Measurements from ENCODE around the gene CFAP97.
"Not testable (repeated sequence)": the region's sequence is repeated elsewhere in the genome, so short reads cannot be mapped to it uniquely, and the experiment has no call there.

Gene CFAP97

GRCh38 chr4:185221912-185222311, 18.1 kb upstream of the CFAP97 start:
- no peak for FAIRE-seq

- no peak for FAIRE-seq
These were observed 17.7 kb upstream of the CFAP97 start for GRCh38 chr4:185221491-185221890.

GRCh38 chr4:185219551-185220344, 15.9 kb upstream of the CFAP97 start:
- FAIRE-seq: peak; percentile 18

GRCh38 chr4:185218312-185218711, 14.5 kb upstream of the CFAP97 start:
- FAIRE-seq: no peak

GRCh38 chr4:185217408-185217975, 13.7 kb upstream of the CFAP97 start:
- FAIRE-seq: no peak

GRCh38 chr4:185215261-185215660, 11.5 kb upstream of the CFAP97 start:
- no peak for FAIRE-seq

GRCh38 chr4:185213877-185214276, 10.1 kb upstream of the CFAP97 start:
- FAIRE-seq: no peak

GRCh38 chr4:185212581-185212980, 8.8 kb upstream of the CFAP97 start:
- no peak for FAIRE-seq

- no peak for FAIRE-seq
These were observed 7.8 kb upstream of the CFAP97 start for GRCh38 chr4:185211641-185212040.

GRCh38 chr4:185211035-185211434, 7.2 kb upstream of the CFAP97 start:
- FAIRE-seq: no peak

GRCh38 chr4:185210102-185210981, 6.5 kb upstream of the CFAP97 start:
- no peak for FAIRE-seq

- FAIRE-seq: not testable (repeated sequence)
These were observed 6.0 kb upstream of the CFAP97 start for GRCh38 chr4:185209852-185210101.

- FAIRE-seq: no peak
These were observed 5.4 kb upstream of the CFAP97 start, which contains the start of gene SNX25 for GRCh38 chr4:185209031-185209851. Gene SNX25, plus strand, starts transcription at chr4:185209598. Its CDS starts 229 bp downstream, at chr4:185209827.

GRCh38 chr4:185207466-185207865, 3.7 kb upstream of the CFAP97 start:
- FAIRE-seq: no peak

GRCh38 chr4:185205697-185206342, 2.0 kb upstream of the CFAP97 start:
- FAIRE-seq: no peak

- FAIRE-seq: not testable (repeated sequence)
These were observed 1.3 kb upstream of the CFAP97 start for GRCh38 chr4:185205073-185205472.

- FAIRE-seq: no peak
These were observed 574 bp upstream of the CFAP97 start for GRCh38 chr4:185204238-185204910.

- no peak for FAIRE-seq
These were observed 765 bp downstream of the CFAP97 start for GRCh38 chr4:185202984-185203485.

GRCh38 chr4:185201977-185202962, 1.5 kb downstream of the CFAP97 start:
- FAIRE-seq: no peak

- not testable (repeated sequence) for FAIRE-seq
These were observed 5.6 kb downstream of the CFAP97 start for GRCh38 chr4:185198189-185198588.

Data from colon (tissue), 2 donors.